HG03097 (cell line): ENCODE results near the gene DAB2.
"Not testable (repeated sequence)": the region's sequence is repeated elsewhere in the genome, so short reads cannot be mapped to it uniquely, and the experiment has no call there.

Experiments
- ATAC-seq: cut with Tn5 transposase; IDR thresholded peaks from one replicate; pipeline ENCODE4 v1.9.1; 2021; ENCODE audit not compliant: unreplicated experiment, low FRiP score

DAB2 gene

GRCh38 chr5:39353717-39354399 lies 70.9 kb downstream of the DAB2 start:
- no peak for ATAC-seq

DNA sequence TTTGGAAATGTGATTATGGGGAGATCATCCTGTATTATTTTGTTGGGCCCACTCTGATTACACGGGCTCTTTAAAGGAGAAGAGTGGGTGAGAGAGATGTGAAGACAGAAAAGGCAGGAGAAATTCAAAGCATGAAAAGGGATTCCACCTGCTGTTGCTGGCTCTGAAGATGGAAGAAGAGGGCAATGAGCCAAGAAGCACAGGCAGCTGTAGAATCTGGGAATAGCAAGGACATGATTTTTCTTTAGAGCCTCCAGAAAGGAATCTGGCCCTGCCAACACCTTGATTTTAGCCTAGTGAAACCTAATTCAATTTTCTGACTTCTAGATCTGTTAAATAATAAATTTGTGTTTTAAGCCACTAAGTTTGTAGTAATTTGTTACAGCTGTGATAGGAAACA lies 71.8 kb downstream of the DAB2 start:
- ATAC-seq = no peak

DNA sequence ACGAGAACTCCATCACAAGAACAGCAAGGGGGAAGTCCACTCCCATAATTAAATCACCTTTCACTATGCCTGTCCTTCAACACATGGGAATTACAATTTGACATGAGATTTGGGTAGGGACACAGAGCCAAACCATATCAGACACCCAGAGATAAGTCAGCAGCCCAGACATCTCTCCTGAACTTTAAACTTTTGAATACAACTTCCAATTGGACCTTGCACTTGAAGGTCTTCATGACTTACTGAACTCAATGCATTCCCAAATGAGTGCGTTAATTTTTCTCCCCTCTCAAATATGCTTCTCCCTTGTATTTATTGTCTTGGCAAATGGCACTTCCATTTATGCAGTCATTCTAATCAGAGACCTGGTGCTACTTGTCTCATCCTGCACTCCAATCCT lies 72.6 kb downstream of the DAB2 start:
- ATAC-seq = no peak

GRCh38 chr5:39349484-39349883 lies 75.3 kb downstream of the DAB2 start:
- no peak for ATAC-seq

DNA sequence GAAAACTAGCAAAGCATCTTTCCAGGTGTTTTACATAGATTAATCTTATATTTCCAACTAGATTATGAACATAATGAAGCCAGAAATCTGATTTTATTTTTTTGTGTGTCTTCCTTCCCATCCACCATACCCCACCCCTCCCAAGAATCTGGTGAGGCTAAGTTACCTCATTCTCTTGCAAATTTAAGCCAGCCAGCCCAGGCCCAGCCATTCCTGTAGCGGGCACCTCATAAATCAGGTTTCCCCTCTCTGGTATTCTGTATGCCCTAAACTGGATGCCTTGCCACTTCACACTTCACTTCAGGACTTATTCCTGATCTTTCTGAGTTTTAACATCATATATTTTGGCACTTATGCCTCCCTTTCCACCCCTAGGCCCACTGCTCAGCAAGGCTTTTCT lies 82.3 kb downstream of the DAB2 start:
- ATAC-seq = no peak

DNA sequence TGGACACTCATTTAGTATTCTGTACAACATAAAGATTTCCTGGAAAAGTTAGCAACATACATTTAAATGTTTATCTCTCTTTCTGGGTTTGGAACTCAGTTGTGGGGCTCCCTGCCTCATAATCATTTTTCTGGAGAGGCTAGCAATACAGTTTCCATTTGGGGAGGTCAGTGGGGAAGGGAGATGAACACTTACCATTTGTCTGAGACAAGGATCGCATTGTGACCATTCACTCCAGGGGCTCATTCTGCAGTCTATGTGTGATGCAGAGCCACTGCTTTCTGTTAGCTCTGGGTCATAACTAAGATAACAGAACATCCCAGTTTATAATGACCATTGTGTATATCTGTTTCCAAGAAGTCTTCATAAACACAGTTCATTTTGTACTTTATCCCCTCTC lies 82.9 kb downstream of the DAB2 start:
- ATAC-seq = no peak

DNA sequence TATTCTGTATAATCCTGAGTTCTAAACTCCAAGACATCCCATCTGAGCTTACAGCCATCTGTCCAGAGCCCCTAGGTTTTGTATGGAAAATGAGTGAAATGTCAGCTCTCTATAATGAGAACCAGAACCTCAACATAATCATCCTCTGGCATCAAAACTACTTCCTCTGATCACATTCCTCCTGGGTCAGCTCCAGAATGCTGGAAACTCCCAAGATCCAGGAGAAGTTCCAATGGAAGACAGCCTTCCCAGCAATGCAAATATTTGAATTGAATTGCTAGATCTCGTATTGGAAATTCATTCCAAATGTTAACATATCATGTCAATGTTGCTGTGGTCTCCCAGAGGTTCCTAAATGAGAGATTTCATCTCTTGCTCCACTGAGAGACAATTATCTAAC lies 84.3 kb downstream of the DAB2 start:
- ATAC-seq = no peak

DNA sequence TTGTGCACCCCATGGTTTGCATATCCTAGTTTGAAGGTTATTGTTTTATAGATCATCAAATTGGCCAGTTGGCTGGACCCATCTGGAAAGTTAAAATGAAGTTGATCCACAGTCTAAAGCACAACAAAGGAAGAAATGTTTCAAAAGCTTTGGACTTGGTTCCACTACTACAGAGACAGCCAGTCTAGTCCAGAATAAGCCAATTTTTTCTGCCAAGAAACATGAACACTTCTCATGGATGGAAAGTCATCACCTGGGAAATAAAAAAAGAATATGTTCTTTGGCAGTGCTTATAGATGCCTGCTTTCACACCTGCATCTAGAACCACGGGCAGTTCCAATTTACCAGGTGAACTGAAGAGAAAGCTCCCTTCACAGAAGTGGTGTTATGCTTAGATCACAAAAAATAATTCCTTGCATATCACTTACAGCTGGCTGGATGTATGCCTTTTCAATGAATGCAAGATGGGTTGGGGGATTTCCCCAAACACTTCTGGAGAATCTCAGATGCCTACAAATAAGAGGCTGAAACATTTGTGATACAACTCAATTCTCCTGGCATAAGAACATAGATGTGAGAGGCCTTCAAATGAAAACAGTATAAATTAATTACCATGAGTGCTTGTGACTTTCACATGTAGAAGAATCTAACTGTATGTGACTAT lies 87.4 kb downstream of the DAB2 start:
- no peak for ATAC-seq

DNA sequence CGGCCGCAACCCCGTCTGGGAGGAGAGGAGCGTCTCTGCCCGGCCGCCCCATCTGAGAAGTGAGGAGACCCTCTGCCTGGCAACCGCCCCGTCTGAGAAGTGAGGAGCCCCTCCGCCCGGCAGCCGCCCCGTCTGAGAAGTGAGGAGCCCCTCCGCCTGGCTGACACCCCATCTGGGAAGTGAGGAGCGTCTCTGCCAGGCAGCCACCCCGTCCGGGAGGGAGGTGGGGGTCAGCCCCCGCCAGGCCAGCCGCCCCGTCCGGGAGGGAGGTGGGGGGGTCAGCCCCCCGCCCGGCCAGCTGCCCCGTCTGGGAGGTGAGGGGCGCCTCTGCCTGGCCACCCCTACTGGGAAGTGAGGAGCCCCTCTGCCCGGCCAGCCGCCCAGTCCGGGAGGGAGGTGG lies 90.5 kb downstream of the DAB2 start:
- not testable (repeated sequence) for ATAC-seq

DNA sequence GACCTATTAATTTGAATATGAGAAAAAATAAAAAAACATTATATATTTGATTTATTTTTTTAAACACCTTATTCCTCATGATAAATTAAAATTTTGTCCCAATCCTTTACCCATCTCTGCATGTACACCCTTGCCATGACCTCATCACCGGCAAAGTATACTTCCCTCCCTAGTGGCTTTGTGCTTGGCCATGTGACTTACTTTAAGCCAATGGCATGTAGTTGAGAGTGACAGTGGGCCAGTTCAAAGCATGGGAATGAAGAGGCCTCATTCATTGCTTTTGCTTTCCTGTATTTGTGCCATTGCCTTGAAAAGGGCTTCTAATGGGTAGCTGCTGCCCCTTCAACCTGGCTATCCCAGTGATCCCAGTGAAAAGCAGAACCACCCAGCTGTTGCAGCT lies 91.7 kb downstream of the DAB2 start:
- no peak for ATAC-seq

DNA sequence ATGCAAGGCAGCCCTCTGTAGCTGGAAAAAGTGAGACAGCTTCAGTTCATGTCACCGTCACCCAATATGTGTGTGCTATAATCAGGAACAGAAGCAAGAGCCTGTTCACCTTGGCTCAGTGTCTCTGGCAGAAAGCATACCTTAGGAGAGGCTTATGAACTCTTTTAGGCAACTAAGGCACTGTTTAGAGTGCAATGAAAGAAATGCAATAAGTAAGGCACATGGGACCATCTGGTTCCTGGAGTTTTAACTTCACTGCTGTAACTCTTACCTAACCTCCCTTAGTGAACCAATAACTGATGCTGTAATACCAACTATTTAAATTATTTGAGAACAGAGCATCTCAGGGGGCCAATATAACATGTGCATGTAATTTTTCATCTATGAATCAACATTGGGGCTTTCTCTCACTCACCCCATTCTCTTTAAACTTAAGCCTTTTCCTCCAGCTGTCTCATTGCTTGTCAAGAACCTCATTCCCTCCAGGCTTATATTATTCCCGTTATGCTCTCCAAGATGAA lies 92.9 kb downstream of the DAB2 start:
- ATAC-seq = no peak

DNA sequence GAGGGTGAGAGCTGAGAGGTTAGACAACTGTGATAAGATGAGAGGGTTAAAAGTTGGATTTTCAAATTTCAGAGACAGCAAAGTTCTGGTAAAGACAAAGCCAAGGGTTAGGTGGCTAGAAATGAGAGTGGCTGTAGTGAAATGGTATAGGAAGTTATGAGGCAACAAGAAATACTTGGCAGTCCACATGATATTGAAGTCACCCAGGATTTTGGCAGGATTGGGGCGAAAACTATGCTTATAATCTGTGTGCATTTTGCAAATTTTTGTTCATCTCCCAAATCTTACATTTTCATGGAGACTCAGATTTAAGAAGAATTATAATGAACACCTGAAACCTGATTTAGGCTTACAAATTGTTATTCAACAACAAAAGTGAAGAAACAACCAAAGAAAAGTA lies 96.0 kb downstream of the DAB2 start:
- ATAC-seq = no peak

DNA sequence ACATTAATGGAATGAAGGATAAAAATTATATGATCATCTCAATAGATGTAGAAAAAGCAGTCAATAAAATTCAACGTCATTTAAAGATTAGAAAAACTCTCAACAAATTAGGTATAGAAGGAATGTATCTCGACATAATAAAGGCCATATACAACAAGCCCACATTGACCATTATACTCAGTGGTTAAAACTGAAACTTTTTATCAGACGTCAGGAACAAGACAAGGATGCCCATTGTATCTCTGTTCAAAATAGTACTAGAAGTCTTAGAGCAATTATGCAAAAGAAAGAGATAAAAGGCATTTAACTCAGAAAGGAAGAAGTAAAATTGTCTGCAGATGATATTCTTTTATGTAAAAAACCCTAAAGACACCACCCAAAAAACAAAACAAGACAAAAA lies 101.2 kb downstream of the DAB2 start:
- no peak for ATAC-seq
